GM19351 (cell line): Measurements from ENCODE around the gene RAB5B.
"Not testable (repeated sequence)": the region's sequence is repeated elsewhere in the genome, so short reads cannot be mapped to it uniquely, and the experiment has no call there.

ENCODE experiments used
- ATAC-seq: cut with Tn5 transposase; IDR thresholded peaks from one replicate; pipeline ENCODE4 v1.9.1; 2021; ENCODE audit warnings: mild to moderate bottlenecking, moderate library complexity; ENCODE audit not compliant: unreplicated experiment

RAB5B gene

DNA sequence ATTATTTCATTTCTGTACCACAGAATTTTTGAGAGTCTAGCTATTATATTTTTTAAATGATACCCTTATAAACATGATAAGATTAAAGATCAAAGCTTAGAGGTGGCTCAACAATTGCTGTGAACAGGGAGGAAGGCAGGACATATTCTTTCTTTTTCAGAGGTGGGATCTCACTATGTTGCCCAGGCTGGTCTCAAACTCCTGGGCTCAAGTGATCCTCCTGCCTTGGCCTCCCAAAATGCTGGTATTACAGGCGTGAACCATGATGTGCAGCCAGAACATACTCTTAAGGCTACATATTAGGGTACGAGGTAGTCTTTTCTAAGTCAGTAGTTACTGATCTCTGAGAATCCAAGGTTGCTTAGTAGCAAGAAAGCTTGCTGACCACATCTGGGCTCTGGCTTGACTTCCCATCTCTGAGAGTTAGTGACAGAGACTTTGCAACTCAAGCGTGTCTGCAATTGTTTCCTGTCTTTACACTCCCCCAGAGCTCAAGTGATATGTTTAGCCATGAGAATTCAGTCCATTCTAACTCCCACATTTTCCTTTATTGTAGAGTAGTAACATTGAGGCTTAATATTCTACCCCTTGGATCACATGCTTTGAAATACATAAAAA is 8.6 kb downstream of the RAB5B start:
- peak; percentile 92 for ATAC-seq

DNA sequence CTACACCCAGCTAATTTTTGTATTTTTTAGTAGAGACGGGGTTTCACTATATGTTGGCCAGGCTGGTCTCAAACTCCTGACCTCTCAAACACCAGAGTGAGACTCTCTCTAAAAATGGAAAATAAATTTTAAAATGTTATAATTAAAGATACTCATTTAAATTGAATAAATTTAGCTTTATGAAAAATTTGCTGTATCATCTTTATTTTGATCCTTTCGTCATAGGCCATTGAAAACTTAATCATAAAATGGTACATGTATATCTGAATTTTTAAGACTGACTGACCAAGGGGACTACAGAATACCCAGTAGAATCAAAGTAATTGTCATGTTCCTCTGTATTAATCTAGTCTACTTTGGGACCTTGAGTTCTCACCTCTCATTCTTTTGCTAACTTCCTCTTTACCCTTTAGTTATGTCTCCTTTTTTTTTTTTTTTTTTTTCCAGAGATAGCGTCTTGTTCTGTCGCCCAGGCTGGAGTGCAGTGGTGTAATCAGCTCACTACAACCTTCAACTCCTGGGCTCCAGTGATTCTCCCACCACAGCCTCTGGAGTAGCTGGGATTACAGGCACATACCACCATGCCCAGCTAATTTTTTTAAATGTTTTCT is 9.5 kb downstream of the RAB5B start:
- no peak for ATAC-seq

DNA sequence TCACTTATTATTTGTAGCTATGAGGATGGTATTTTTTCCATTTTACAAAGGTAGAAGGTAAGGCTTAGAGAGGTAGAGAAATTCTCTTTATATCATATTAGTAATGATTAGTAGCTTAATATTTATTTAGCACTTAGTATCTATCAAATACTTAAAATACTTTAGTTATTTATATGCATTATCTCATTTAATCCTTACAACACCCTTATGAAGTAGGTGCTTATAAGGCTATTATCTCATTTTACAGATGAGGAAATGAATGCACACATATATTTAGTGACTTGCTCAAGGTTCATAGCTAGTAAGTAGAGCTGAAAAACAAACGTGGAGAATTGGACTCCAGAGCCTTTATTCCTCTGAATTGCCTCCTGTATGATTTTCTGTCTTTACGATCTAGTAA is 11.0 kb downstream of the RAB5B start:
- ATAC-seq = no peak

DNA sequence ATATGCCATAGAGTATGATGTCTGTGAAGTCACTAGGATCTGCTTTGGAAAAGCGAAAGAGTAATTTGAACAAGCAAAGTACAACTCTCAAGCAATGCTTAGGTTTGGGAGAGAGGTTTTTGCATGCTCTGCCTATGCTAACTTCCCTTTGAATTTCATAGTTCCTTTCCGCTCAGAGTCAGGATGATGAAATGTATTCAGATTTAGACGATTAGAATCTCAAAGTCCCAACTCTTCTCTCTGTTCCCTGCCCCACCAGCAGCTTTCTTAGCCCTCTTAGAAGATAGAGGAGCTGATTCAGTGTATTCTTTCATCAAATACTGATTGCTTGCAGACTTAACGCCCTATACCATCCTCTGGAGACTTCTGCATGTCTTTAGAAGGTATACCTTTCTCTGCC is 11.5 kb downstream of the RAB5B start:
- no peak for ATAC-seq

GRCh38 chr12:55985976-55986375 is 12.1 kb downstream of the RAB5B start:
- ATAC-seq = not testable (repeated sequence)

- no peak for ATAC-seq
Observed at GRCh38 chr12:55991110-55991509, 17.2 kb downstream of the RAB5B start.

GRCh38 chr12:55993230-55993853 is 19.5 kb downstream of the RAB5B start:
- ATAC-seq = no peak

- ATAC-seq = no peak
Observed at GRCh38 chr12:55995366-55995765, 21.5 kb downstream of the RAB5B start.

DNA sequence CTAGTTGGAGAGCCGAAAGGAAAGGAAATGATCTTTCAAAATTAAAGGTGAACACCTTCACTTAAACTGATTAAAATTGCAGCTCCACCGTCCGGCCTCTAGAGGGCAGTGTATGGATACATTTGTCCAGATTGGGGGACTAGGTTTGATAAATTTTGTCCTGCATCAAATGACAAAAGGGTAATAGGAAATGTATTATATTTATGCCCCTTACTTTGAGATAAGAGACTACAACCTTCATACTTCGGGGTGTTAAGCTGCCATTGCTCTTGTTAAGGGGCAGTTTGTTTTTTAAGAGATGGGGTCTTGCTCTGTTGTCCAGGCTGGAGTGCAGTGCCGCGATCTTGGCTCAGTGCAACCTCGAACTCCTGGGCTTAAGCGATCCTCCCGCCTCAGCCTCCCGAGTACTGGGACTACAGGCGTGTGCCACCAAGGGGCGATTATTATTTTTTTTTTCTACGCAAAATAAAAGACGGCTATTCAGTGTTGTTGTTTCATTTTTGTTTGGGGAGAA is 22.4 kb downstream of the RAB5B start:
- no peak for ATAC-seq

DNA sequence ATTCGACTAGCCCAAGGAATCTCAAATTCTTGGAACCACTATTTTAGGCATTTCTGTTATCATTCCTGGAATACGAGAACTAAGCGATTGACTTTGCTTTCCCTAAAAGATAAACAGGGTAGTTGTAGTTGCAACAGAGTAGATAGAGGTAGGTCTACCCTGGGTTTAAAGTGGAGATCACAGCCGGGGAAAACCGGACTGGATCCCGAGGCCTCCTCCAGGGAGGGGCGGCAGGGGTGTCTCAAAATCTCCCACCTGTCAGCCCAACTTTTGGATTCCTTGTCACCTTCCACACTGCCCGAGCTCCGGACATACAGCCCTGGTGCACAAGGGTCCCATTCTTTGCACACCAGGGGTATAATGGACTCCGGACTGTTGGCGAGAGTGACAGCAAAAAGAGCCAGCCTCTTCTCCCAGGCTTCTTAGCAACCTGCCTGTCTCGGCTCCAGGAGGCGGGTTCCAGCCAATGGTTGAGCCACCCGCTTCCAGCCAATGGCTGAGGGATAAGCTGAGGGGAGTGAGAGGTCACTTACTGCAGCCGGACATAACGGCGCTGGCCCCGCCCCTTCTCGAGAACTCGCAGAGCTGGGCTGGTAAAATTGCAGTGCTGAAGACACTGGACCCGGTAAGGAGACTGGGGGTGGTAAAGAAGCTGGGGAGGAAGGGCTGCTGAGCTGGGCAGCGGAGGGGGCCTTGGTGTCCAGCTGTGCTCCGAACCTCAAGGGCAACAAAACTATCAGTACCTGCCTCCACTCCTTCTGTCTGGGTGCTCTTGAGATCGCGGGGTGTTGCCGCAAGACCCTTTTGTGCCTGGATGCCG is 23.0 kb downstream of the RAB5B start, which contains the start of gene SUOX:
Gene SUOX (plus strand): TSS at position 562 of the 820 bp plus-strand sequence. CDS start 4,946 bp downstream, outside the sequence.
- peak; percentile 100 for ATAC-seq

- ATAC-seq = peak; percentile 6
Observed at GRCh38 chr12:55997535-55997859, 23.6 kb downstream of the RAB5B start.

DNA sequence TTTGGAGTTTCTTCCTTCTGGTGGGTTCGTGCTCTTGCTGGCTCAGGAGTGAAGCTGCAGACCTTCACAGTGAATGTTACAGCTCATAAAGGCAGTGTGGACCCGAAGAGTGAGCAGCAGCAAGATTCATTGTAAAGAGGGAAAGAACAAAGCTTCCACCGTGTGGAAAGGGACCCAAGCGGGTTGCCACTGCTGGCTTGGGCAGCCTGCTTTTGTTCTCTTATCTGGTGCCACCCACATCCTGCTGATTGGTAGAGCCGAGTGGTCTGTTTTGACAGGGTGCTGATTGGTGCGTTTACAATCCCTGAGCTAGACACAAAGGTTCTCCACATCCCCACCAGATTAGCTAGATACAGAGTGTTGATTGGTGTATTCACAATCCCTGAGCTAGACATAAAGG is 25.6 kb downstream of the RAB5B start:
- not testable (repeated sequence) for ATAC-seq

DNA sequence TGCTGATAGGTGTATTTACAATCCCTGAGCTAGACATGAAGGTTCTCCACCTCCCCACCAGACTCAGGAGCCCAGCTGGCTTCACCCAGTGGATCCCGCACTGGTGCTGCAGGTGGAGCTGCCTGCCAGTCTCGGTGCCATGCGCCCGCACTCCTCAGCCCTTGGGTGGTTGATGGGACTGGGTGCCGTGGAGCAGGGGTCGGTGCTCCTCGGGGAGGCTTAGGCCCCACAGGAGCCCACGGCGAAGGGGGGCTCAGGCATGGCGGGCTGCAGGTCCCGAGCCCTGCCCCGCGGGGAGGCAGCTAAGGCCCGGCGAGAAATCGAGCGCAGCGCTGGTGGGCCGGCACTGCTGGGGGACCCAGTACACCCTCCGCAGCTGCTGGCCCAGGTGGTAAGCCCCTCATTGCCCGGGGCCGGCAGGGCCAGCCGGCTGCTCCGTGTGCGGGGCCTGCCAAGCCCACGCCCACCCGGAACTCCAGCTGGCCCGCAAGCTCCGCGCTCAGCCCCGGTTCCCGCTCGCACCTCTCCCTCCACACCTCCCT is 26.2 kb downstream of the RAB5B start:
- ATAC-seq = not testable (repeated sequence)

DNA sequence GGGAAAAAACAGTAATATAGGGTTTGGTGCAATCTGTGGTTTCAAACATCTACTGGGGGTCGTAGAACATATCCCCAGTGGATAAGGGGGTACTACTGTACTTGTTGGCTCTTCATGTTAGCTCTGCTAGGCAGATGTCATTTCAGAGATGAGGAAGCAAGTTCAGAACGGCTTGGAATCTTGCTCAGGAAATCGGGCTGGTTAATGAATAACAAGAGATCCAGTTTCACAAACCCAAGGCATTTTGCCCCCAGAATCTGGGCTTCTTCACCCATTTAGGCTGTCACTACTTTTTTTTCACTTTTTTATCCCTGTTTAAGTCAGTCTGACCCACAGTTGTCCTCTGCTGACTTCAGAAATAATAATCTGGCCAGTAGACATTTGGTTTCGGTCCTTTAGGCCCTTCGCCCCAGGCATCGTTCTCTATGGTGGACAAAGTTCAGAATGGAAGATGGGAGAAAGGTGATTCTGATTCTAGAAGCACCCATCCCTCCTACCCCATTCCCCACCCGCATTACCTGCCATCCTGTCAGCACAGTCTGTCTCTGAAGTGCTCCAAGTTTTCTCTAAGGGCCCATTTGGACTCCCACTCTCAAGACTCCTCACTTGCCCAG is 27.7 kb downstream of the RAB5B start:
- no peak for ATAC-seq

DNA sequence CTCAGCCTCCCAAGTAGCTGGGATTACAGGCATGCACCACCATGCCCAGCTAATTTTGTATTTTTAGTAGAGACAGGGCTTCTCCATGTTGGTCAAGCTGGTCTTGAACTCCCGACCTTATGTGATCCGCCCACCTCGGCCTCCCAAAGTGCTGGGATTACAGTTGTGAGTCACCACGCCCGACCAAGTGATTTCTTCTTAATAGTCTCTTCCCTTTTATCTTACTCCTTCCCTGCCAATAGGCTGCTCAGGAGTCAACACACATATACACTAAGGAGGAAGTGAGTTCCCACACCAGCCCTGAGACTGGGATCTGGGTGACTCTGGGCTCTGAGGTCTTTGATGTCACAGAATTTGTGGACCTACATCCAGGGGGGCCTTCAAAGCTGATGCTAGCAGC is 29.5 kb downstream of the RAB5B start:
- not testable (repeated sequence) for ATAC-seq

GRCh38 chr12:56004211-56004610 is 30.3 kb downstream of the RAB5B start:
- ATAC-seq = no peak

- peak; percentile 65 for ATAC-seq
Observed at GRCh38 chr12:56007564-56008559, 34.0 kb downstream of the RAB5B start.

DNA sequence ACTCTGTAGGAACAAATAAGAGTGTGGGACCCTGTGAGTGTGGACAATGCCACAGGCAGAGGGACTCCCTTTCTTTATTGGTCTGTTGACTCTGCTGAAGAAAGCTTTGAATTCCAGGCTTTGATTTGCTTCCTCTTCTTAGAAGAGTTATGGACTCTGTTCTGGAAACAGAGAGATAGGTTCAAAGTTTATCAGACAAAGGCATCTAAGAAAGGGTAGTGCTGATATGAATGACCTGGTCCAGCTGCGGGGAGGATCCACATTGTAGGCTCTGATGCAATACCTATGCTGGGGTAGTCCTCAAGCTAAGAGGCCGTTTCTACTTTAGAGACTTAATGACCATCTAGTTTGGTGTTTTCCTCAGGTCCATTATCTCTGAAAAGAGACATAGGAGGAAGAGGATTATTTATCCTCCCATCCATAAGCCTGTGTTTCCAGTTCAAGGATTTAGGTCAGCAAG is 36.3 kb downstream of the RAB5B start:
- no peak for ATAC-seq

GRCh38 chr12:56011509-56012090 is 37.7 kb downstream of the RAB5B start:
- ATAC-seq = no peak
